ENCODE data around the gene TTF1. TPM values are rescaled to one million over a fixed set of nuclear protein-coding genes. Genes with fewer than 3 reads are reported as not detected.

Gene TTF1
- total RNA-seq, 3 donors from 2014 or later = 11.2 to 18.0 (median 16.8) TPM

DNA sequence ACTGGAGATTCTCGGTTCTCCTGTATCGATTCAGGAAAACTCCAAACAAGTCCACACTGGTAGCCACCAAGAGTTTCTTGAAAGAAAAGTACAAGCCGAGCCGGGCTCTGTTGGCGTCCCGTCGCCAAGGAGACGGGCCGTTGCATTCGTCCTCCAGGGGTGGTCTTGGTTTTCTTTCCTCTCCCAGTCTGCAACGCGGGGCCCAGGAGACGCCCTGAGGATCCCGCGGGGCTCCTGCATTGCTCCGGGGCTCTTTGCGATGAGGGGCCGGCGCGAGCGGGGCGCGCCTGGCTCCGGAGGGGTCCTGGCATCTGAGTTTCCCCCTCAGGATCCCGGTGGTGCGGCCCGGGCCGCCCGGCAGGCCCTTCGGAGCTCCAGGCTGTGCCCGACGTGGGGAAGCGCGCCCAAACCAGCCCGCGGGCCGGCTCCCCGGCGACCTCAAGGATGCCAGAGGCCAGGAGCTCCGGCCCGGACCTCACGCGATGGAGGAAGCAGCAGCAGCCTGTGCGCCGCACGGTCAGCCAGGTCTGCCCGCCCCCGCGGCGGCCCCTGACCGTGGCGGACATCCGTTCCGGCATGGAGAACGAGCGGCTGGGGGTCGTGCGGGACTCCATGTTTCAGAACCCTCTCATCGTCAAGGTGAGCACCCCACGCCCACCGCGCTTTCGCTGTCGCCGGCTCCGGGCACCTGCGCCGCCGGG lies 3.3 kb upstream of the TTF1 start, which contains the start of gene CFAP77:
CFAP77 (plus strand) TSS at position 384 of the 701 bp plus-strand sequence; CDS start at position 445, 61 bp downstream.
- H3K36me3 ChIP-seq = no peaks in the 10 kb centered on the region
- no peak within 1 kb of the TSS for H3K27ac ChIP-seq
- no peaks in the 10 kb centered on the region for H3K9me3 ChIP-seq
- H3K4me3 ChIP-seq = peak within 1 kb of the TSS; percentile 40 to 74 (median 49)
- TF ChIP-seq POLR2A (IDR thresholded peaks at IDR 0.05) (no peak), POLR2AphosphoS5 (IDR thresholded peaks at IDR 0.05) (no peak)
- TF ChIP-seq, protein P1, sequence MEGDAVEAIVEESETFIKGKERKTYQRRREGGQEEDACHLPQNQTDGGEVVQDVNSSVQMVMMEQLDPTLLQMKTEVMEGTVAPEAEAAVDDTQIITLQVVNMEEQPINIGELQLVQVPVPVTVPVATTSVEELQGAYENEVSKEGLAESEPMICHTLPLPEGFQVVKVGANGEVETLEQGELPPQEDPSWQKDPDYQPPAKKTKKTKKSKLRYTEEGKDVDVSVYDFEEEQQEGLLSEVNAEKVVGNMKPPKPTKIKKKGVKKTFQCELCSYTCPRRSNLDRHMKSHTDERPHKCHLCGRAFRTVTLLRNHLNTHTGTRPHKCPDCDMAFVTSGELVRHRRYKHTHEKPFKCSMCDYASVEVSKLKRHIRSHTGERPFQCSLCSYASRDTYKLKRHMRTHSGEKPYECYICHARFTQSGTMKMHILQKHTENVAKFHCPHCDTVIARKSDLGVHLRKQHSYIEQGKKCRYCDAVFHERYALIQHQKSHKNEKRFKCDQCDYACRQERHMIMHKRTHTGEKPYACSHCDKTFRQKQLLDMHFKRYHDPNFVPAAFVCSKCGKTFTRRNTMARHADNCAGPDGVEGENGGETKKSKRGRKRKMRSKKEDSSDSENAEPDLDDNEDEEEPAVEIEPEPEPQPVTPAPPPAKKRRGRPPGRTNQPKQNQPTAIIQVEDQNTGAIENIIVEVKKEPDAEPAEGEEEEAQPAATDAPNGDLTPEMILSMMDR (IDR thresholded peaks at IDR 0.05) = no peak
- peaks cover 0 to 13% of the 10 kb centered on the region in 2 donors for H3K4me1 ChIP-seq
- DNase-seq (ENCODE audit: low spot score in 2 of 2) = no peak
- intact Hi-C loops (cut with DNase I; ENCODE audit: low total_unique reads) = loop anchor here (10.0 kb wide), 2 partner anchors 225 to 385 kb away; no protein-coding TSS in a partner anchor
- H3K27me3 ChIP-seq = peaks cover 0 to 42% of the 10 kb centered on the region in 2 donors

DNA sequence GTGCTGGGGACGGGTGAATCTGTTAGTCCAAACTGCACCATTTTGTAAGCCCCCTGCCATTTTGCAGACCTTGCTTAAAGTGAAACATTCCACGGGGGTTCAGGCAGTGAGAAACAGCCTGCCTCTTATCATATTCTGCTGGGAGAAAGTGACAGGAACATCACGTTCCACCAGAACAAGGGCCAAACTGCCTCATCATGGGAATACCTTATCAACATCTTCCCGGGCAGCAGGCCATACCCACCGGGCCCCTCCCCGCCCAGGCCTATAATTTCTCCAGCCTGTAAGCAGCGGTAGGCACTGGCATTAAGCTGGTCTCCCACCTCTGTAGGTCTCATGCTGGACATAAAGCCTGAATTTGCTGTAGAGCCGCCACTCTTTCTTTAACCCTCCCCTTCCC lies 1.9 kb upstream of the TTF1 start:
- DNase-seq (ENCODE audit: low spot score in 2 of 2) = no peak
- Histone ChIP-seq H3K36me3 (no peaks in the 10 kb centered on the region), H3K4me1 (peaks cover 0 to 13% of the 10 kb centered on the region in 2 donors), H3K27me3 (peaks cover 0 to 35% of the 10 kb centered on the region in 2 donors), H3K9me3 (no peaks in the 10 kb centered on the region), H3K4me3 (no peak overlapping the region), H3K27ac (no peak overlapping the region)
- intact Hi-C loops (cut with DNase I; ENCODE audit: low total_unique reads) = loop anchor here (10.0 kb wide), 1 partner anchor 386 kb away; no protein-coding TSS in a partner anchor
- TF ChIP-seq POLR2A (IDR thresholded peaks at IDR 0.05) (no peak), POLR2AphosphoS5 (IDR thresholded peaks at IDR 0.05) (no peak)
- TF ChIP-seq, protein P1 (IDR thresholded peaks at IDR 0.05) = no peak

DNA sequence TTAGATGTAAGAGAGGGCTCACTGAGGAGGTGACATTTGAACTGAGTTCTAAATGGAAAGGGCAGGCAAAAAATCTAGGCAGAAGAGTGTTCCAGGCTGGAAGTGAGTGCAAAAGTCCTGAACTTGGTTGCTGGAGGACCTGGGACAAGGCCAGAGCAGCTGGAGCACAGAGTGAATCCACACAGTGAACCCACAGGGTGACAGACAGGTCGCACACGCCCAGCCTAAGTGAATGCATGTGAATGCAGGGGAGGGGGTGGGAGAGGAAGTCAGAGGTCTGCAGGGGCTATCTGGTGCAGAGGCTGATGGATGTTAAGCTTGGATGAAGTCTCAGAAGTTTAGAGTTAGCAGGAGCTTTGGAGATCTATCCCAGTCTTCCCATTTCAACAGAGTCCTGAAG lies 556 bp upstream of the TTF1 start:
- peaks cover 0 to 25% of the 10 kb centered on the region in 2 donors for H3K27me3 ChIP-seq
- H3K27ac ChIP-seq = peak overlapping the region in 1 of 2 donors; percentile 26
- intact Hi-C loops (cut with DNase I; ENCODE audit: low total_unique reads) = loop anchor here (10.0 kb wide), 1 partner anchor 388 kb away; no protein-coding TSS in a partner anchor
- peaks cover 0 to 13% of the 10 kb centered on the region in 2 donors for H3K4me1 ChIP-seq
- H3K36me3 ChIP-seq = no peaks in the 10 kb centered on the region
- TF ChIP-seq, protein P1 (IDR thresholded peaks at IDR 0.05) = no peak
- TF ChIP-seq POLR2AphosphoS5 (IDR thresholded peaks at IDR 0.05) = no peak
- H3K9me3 ChIP-seq = no peaks in the 10 kb centered on the region
- peak overlapping the region; percentile 66 to 79 (median 72) for H3K4me3 ChIP-seq
- DNase-seq (ENCODE audit: low spot score in 2 of 2) = no peak

DNA sequence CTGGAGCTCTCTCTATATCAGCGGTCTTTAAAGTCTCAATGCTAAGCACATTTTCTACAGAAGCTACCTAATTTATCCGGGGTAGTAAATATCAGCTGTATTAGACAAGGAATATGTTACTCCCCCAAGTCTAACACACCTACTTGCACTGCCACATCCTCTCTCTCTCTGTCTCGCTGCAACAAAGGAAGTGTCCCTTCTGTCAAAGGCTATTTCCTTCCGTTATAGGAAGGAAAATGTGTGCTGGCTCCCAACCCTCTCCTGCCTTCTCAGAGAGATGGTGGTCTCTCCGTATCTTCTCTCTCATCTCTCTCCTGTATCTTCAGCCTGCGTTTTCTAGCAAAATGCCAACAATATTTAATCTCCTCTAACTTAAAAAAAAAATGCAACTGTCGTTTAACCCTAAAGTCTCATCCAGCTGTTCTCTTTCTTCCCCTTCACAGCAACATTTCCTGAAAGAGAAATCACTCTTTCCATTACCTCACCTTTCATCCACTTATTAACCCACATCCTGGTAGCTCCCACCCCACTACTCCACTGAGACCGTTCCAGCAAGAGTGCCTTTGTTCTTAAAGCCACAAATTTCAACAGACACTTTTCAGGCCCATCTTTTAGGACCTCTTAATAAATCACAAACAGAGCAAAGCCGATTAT lies 2.3 kb downstream of the TTF1 start:
- no peak for TF ChIP-seq POLR2A (IDR thresholded peaks at IDR 0.05)
- TF ChIP-seq POLR2AphosphoS5 (IDR thresholded peaks at IDR 0.05) = no peak
- Histone ChIP-seq H3K27ac (no peak overlapping the region), H3K4me3 (no peak overlapping the region), H3K4me1 (peaks cover 0 to 8% of the 10 kb centered on the region in 2 donors), H3K27me3 (no peaks in the 10 kb centered on the region), H3K36me3 (no peaks in the 10 kb centered on the region), H3K9me3 (no peaks in the 10 kb centered on the region)
- intact Hi-C loops (cut with DNase I; ENCODE audit: low total_unique reads) = loop anchor here (10.0 kb wide), 1 partner anchor 390 kb away; no protein-coding TSS in a partner anchor
- DNase-seq (ENCODE audit: low spot score in 2 of 2) = no peak

DNA sequence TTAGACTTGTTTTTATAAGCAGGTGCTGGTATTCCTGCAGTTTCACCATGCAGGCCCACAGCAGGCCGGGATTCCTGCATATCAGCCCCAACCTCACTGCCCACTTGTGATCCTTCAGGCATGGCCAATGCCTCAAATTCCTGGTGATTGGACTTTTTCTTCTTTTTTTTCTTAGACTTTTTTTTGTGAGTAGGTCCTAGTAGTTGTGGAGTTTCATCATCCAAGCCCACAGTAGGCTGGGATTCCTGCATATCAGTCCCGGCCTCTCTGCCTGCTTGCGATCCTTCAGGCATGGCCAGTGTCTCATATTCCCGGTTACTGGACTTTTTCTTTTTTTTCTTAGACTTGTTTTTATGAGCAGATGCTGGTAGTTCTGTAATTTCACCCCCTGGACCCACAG lies 4.8 kb downstream of the TTF1 start:
- peaks cover 0 to 8% of the 10 kb centered on the region in 2 donors for H3K4me1 ChIP-seq
- no peaks in the 10 kb centered on the region for H3K9me3 ChIP-seq
- H3K27ac ChIP-seq = no peak overlapping the region
- H3K36me3 ChIP-seq = no peaks in the 10 kb centered on the region
- TF ChIP-seq POLR2A (IDR thresholded peaks at IDR 0.05) (no peak), POLR2AphosphoS5 (IDR thresholded peaks at IDR 0.05) (no peak)
- TF ChIP-seq, protein P1 (IDR thresholded peaks at IDR 0.05) = no peak
- no peak for DNase-seq (ENCODE audit: low spot score in 2 of 2)
- H3K27me3 ChIP-seq = no peaks in the 10 kb centered on the region
- no peak overlapping the region for H3K4me3 ChIP-seq
- intact Hi-C loops (cut with DNase I; ENCODE audit: low total_unique reads) = loop anchor here (10.0 kb wide), 1 partner anchor 393 kb away; no protein-coding TSS in a partner anchor
